ENCODE data around the gene RAVER1. TPM values are rescaled to one million over a fixed set of nuclear protein-coding genes. Genes with fewer than 3 reads are reported as not detected.

The RAVER1 gene
- total and polyA plus RNA-seq, 9 of the 15 experiments (the other 6 are each of a cell fraction or from before 2014, with no cell fraction given), result 0.06 to 113 (median 7.0) TPM

GRCh38 chr19:10284065-10284959 is 49.0 kb downstream of the RAVER1 start:
- ChIA-PET CTCF (ENCODE audit: low intra/inter-chr PET ratio) (no interaction called here), POLR2A (interaction anchor here (6.2 kb wide), 1 partner anchor 14 kb away, joined by 74 read pairs; the partner anchor contains the start of gene ICAM1)
- Histone ChIP-seq H3K9ac (ENCODE audit: insufficient read depth in 1 of 2, low read depth in 2 of 2, low read length in 2 of 2) (peak overlapping the region in 1 of 2 experiments; percentile 86; a peak in 2 of 4 replicates), H3K4me3 (no peak overlapping the region), H4K20me1 (replicated peaks; ENCODE audit: control insufficient read depth, insufficient read depth, low read length) (no peaks in the 10 kb centered on the region), H3K79me2 (ENCODE audit: control insufficient read depth, insufficient read depth, low read length) (peaks cover 37% of the 10 kb centered on the region), H3K27me3 (ENCODE audit: control insufficient read depth in 2 of 2, insufficient read depth in 2 of 2, low read length in 2 of 2) (no peaks in the 10 kb centered on the region), H2AFZ (ENCODE audit: low read depth, low read length) (no peak overlapping the region), H3K9me1 (ENCODE audit: control insufficient read depth, insufficient read depth, low read length) (peaks cover 6% of the 10 kb centered on the region), H3K27ac (ENCODE audit: extremely low read depth, low read depth, low read length) (no peak overlapping the region; the same call in 2 of the 3 replicates), H3K36me3 (ENCODE audit: control insufficient read depth, insufficient read depth, low read length) (peaks cover 63% of the 10 kb centered on the region), H3K4me1 (replicated peaks in 1 of 2; ENCODE audit: control insufficient read depth in 2 of 2, insufficient read depth in 2 of 2, low read length in 2 of 2) (peaks cover 30 to 58% of the 10 kb centered on the region in 2 experiments; a peak in 4 of 5 replicates), H3K4me2 (ENCODE audit: insufficient read depth, low read length) (peak overlapping the region; percentile 20; the same call in 1 of the 2 replicates), H3K9me3 (replicated peaks; ENCODE audit: control insufficient read depth, insufficient read depth, low read depth, low read length) (no peaks in the 10 kb centered on the region)
- 93% methylated on average over 29 of the region's 34 CpGs for WGBS (ENCODE audit: insufficient coverage, low coverage, missing lambda C conversion rate)
- ATAC-seq (no peak), DNase-seq (ENCODE audit: extremely low read depth in 1 of 4, low spot score in 3 of 4) (no peak), FAIRE-seq (no peak)
- intact Hi-C loops (cut with micrococcal nuclease) (no loop called here), in situ Hi-C loops (cut with MboI) (no loop called here)
- TF ChIP-seq CEBPB (tag; IDR thresholded peaks at IDR 0.05) (no peak), POLR2G (IDR thresholded peaks at IDR 0.05; ENCODE audit: low read depth, low read length) (peak; percentile 63), FIP1L1 (IDR thresholded peaks at IDR 0.05; ENCODE audit: low read depth, low read length, poor library complexity, severe bottlenecking) (no peak), GATAD2A (IDR thresholded peaks at IDR 0.05) (no peak), GABPA (tag; conservative IDR thresholded peaks at IDR 0.05; ENCODE audit: low read depth) (no peak), DACH1 (IDR thresholded peaks at IDR 0.05; ENCODE audit: partially characterized antibody) (no peak), RBFOX2 (IDR thresholded peaks at IDR 0.05; ENCODE audit: low read depth, low read length) (peak; percentile 28; the same call in 1 of the 2 replicates), SAP30 (IDR thresholded peaks at IDR 0.05; ENCODE audit: borderline replicate concordance, insufficient read depth, low read depth, low read length, poor library complexity, severe bottlenecking) (no peak), NRF1 (conservative IDR thresholded peaks at IDR 0.05 in 1 of 2, IDR thresholded peaks at IDR 0.05 in 1 of 2) (no peak)
- no TSS peak for BruUV-seq (replicated peaks)

Data from K562 (cell line).